Endothelial cell of umbilical vein (primary cell): ENCODE results near the gene INIP.

Experiments used
- CTCF ChIP-seq, 2 donors: IDR thresholded peaks; 1 replicate in 1 of 2; 2 replicates in 1 of 2; pipeline ENCODE4 v1.5.1; 2011; ENCODE audit warnings: low read length in 2 of 2, mild to moderate bottlenecking in 2 of 2, moderate library complexity in 2 of 2, control low read depth in 1 of 2, inconsistent platforms in 1 of 2, low read depth in 1 of 2; ENCODE audit not compliant: insufficient read depth in 1 of 2; ENCODE audit errors: extremely low read depth in 1 of 2
- EZH2 ChIP-seq: IDR thresholded peaks from 2 replicates; pipeline ENCODE4 v1.6.1; 2012; ENCODE audit warnings: borderline replicate concordance, low read depth, mild to moderate bottlenecking, moderate library complexity, low read length, inconsistent platforms; ENCODE audit not compliant: severe bottlenecking
- FOS ChIP-seq: IDR thresholded peaks from 2 replicates; pipeline ENCODE4 v1.6.1; 2011; ENCODE audit warnings: mild to moderate bottlenecking, low read length, moderate library complexity, borderline replicate concordance; ENCODE audit not compliant: insufficient read depth
- GATA2 ChIP-seq: IDR thresholded peaks from 2 replicates; pipeline ENCODE4 v1.7.0; 2011; ENCODE audit warnings: low read depth, mild to moderate bottlenecking, moderate library complexity, mixed read lengths, low read length; ENCODE audit not compliant: insufficient read length, insufficient read depth
- JUN ChIP-seq: IDR thresholded peaks from 2 replicates; pipeline ENCODE4 v1.6.1; 2011; ENCODE audit warnings: borderline replicate concordance, low read depth; ENCODE audit not compliant: insufficient read length, insufficient read depth
- MAX ChIP-seq: IDR thresholded peaks from 2 replicates; pipeline ENCODE4 v1.6.1; 2011; ENCODE audit not compliant: insufficient read depth, insufficient read length
- POLR2A ChIP-seq: IDR thresholded peaks from 2 replicates; pipeline ENCODE4 v1.6.1; 2012; ENCODE audit warnings: low read depth, mild to moderate bottlenecking, control low read depth, low read length
- POLR2AphosphoS5 ChIP-seq: IDR thresholded peaks from 2 replicates; pipeline ENCODE4 v1.6.1; 2012; ENCODE audit warnings: low read depth, mild to moderate bottlenecking, control low read depth, low read length, moderate library complexity; ENCODE audit not compliant: insufficient read depth

GRCh38 chr9:112753725-112754124, 35.8 kb upstream of the INIP start:
- no peak for TF ChIP-seq EZH2
- TF ChIP-seq POLR2A, result no peak
- no peak for TF ChIP-seq CTCF (IDR thresholded peaks at IDR 0.05; ENCODE audit: extremely low read depth in 1 of 2, insufficient read depth in 1 of 2, low read depth in 1 of 2, low read length in 2 of 2)
- peak; percentile 28 for TF ChIP-seq FOS
- TF ChIP-seq POLR2AphosphoS5, result no peak
- TF ChIP-seq GATA2, result no peak
- no peak for TF ChIP-seq MAX
- TF ChIP-seq JUN, result no peak
